NOMO-1 treated with DMSO at 0.1 percent for 48 hours (cell line): ENCODE results near the gene STAMBPL1.
"Not testable (repeated sequence)": the region's sequence is repeated elsewhere in the genome, so short reads cannot be mapped to it uniquely, and the experiment has no call there.

Experiments used
- DNase-seq: peaks from one replicate; lab custom pipeline; 2025; ENCODE audit not compliant: unreplicated experiment; lab: John Stamatoyannopoulos, UW

Gene STAMBPL1

GRCh38 chr10:88854684-88855083 lies 25.4 kb upstream of the STAMBPL1 start:
- no peak for DNase-seq

GRCh38 chr10:88857831-88858230 lies 22.2 kb upstream of the STAMBPL1 start:
- no peak for DNase-seq

DNA sequence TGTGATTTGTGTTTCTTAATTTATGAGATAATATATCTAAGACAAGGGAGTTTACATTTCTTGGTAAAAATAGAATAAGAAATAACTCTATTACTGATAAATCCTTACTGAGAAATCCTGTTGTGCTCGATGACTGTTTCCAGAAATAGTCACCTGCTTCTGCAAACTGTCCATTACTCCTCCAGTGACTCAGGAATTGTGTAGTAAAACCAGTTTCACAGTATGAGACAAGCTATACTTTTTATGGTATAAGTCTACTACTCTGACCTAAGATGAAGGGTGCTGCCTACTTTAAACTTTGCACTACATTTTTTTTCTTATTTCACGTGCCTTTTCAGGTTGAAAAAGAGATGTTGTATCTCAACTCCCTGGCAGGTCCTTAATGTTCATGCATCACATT lies 21.6 kb upstream of the STAMBPL1 start:
- DNase-seq, result no peak

- DNase-seq, result peak; percentile 6
Measured at GRCh38 chr10:88861036-88861435, 19.0 kb upstream of the STAMBPL1 start.

GRCh38 chr10:88865281-88865876 lies 14.7 kb upstream of the STAMBPL1 start:
- DNase-seq, result peak; percentile 52

DNA sequence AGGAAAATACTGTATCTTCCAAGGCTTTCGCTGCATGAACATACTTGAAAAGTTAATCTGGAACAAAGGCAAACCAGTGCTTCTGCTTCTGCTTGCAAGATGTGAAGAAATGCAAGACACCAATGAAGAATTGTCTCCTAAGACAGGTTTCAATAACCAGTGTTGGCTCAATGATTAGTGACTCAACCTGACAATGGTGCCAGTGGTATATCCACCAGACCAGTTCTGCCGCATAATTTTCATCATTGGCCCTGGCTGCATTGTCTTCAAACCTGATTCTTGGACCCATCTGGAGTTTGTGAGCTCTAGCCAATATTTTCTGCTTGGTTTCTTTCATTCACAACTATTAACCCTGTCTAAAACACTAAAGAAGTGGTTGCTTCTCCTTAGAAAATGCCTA lies 13.6 kb upstream of the STAMBPL1 start:
- no peak for DNase-seq

- DNase-seq, result no peak
Measured at GRCh38 chr10:88870089-88870488, 10.0 kb upstream of the STAMBPL1 start.

GRCh38 chr10:88873757-88874156 lies 6.3 kb upstream of the STAMBPL1 start:
- DNase-seq, result no peak

GRCh38 chr10:88874281-88874680 lies 5.8 kb upstream of the STAMBPL1 start:
- DNase-seq, result no peak

DNA sequence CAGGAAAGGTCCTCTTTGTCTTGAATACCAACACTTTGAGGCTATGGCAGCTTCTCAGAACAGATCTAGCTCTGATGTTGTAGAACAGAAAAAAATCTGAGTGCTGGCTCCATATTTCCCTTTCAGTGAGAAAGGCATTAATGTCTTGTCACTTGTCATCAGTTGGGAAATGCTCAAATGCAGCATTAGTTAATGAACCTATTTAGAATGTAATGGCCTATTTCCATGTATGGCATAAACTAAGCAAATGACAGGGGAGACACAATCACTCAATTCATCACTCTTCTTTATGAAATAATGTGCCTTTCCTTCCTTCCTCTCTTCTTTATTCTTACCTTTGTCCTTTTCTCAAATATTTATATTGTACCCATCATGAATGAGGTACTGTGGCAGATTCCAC lies 5.0 kb upstream of the STAMBPL1 start:
- no peak for DNase-seq

GRCh38 chr10:88877298-88877697 lies 2.7 kb upstream of the STAMBPL1 start:
- DNase-seq, result no peak

DNA sequence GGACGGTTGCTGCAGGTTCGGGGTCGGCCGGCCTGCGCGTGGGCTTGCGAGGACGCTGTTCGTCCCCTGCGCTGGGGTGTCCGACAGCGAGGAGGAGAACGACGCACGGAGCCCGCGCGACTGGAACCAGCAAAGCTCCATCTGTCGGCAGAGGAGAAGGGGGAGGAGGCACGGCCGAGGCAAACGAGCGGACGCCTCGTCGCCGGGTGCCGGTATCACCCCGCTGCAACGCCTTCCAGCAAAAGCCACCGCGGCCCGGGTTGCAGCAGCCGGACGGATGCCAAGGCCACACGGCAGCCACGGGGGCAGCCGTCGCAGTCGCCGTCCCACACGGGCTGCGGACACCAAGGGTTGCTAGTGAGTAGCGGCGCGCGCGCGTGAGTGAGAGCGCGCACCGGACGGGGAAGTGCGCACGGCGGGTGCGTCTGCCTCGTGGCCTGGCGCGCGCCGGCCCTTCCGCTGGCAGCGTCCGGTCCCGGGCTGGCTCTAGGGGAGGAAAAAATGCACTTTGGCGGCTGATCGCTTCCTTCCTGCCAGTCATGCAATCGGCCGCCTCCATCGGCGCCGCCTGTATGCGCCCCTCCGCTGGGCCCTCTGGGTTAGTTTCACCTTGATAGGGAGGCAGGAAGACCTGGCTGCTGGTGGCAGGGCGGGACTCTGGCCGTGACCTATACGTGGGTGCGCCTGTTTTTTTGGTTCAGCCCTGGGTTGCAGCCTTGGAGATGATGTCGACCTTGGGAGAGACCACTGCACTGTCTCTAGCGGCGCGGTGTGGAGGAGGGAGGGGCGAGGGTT lies 434 bp downstream of the STAMBPL1 start:
- peak; percentile 81 for DNase-seq

DNA sequence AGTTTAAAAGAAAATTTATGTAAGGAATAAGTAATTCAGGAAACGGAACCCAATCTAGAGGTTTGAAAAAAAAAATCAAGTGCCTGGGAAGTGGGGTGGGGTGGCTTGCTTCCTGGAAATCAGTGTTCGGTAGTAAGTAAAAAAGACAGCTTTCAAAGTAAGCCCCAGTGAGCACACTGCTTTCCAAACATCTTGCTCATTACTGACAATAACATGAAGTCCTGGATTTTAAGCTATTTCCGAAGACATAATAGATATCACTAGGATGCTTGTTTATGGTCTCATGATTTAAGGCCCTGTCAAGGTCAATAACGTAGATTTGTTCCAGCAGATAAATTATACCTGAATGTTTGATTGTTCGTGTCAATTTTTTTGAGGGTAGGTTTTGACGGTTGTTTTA lies 1.3 kb downstream of the STAMBPL1 start:
- no peak for DNase-seq

- DNase-seq, result no peak
Measured at GRCh38 chr10:88881922-88882645, 2.0 kb downstream of the STAMBPL1 start.

- not testable (repeated sequence) for DNase-seq
Measured at GRCh38 chr10:88882646-88883447, 2.8 kb downstream of the STAMBPL1 start.

- no peak for DNase-seq
Measured at GRCh38 chr10:88883448-88883809, 3.4 kb downstream of the STAMBPL1 start.

GRCh38 chr10:88886557-88886956 lies 6.5 kb downstream of the STAMBPL1 start:
- no peak for DNase-seq

- no peak for DNase-seq
Measured at GRCh38 chr10:88888810-88889445, 8.9 kb downstream of the STAMBPL1 start.

GRCh38 chr10:88889559-88890337 lies 9.7 kb downstream of the STAMBPL1 start:
- DNase-seq, result no peak
